Activated CD8-positive, alpha-beta memory T cell treated with anti-CD3 and anti-CD28 coated beads, Interleukin-2, amount 10 ng/mL, durations not matched to agents 7 days and 5 days (primary cell): ENCODE data around the gene AMHR2. TPM values are rescaled to one million over a fixed set of nuclear protein-coding genes. Genes with fewer than 3 reads are reported as not detected.
"Not testable (repeated sequence)": the region's sequence is repeated elsewhere in the genome, so short reads cannot be mapped to it uniquely, and the experiment has no call there.

Experiments used
- ATAC-seq: fragments of 150-1000 bp; cut with Tn5 transposase; one replicate; pipeline ENCODE4 v1.10.0; 2021; ENCODE audit warnings: moderate library complexity
- CTCF ChIA-PET: fragments of 350-600 bp; sonication (Branson Sonifier 250); formaldehyde crosslinking; loops from one replicate; lab custom pipeline; 2021; ENCODE audit warnings: antibody characterized with exemption; lab: Charles Lee
- DNase-seq: peaks from one replicate; pipeline ENCODE4 v3.0.0-alpha.2; 2020
- H3K27ac Mint-ChIP-seq: one replicate; pipeline ENCODE4 v1.8.0; 2021; ENCODE audit warnings: mild to moderate bottlenecking, mixed read lengths
- H3K27me3 Mint-ChIP-seq: one replicate; pipeline ENCODE4 v1.8.0; 2021; ENCODE audit warnings: mixed read lengths
- H3K36me3 Mint-ChIP-seq: one replicate; pipeline ENCODE4 v1.8.0; 2021; ENCODE audit warnings: mild to moderate bottlenecking, mixed read lengths
- H3K4me1 Mint-ChIP-seq: one replicate; pipeline ENCODE4 v1.8.0; 2021; ENCODE audit warnings: mixed read lengths
- H3K4me3 Mint-ChIP-seq: one replicate; pipeline ENCODE4 v1.8.0; 2021; ENCODE audit warnings: mild to moderate bottlenecking, moderate library complexity, mixed read lengths
- H3K9me3 Mint-ChIP-seq: one replicate; pipeline ENCODE4 v1.8.0; 2022; ENCODE audit warnings: low read depth, mixed read lengths
- total RNA-seq, 2 experiments: library from RNA; stranded (reverse); gene quantifications; one replicate each; pipeline ENCODE4 v1.2.3, GENCODE V29; 2021

The AMHR2 gene
- total RNA-seq, 2 experiments from 2014 or later = not detected

- DNase-seq (no peak), ATAC-seq (no peak)
- no peaks in the 10 kb centered on the region for H3K9me3 Mint-ChIP-seq
- H3K27ac Mint-ChIP-seq = no peak overlapping the region
- CTCF ChIA-PET = interaction anchor here (0.9 to 8.8 kb wide), 6 partner anchors 9 to 121 kb away, joined by 3 to 110 read pairs (median 4); partner anchors contain the start of genes ESPL1 and SP1
- H3K27me3 Mint-ChIP-seq = no peaks in the 10 kb centered on the region
- peaks cover 35% of the 10 kb centered on the region for H3K36me3 Mint-ChIP-seq
- H3K4me3 Mint-ChIP-seq = peak overlapping the region; percentile 9
- peaks cover 54% of the 10 kb centered on the region for H3K4me1 Mint-ChIP-seq
Measured at GRCh38 chr12:53388932-53389331, 34.7 kb upstream of the AMHR2 start.

DNA sequence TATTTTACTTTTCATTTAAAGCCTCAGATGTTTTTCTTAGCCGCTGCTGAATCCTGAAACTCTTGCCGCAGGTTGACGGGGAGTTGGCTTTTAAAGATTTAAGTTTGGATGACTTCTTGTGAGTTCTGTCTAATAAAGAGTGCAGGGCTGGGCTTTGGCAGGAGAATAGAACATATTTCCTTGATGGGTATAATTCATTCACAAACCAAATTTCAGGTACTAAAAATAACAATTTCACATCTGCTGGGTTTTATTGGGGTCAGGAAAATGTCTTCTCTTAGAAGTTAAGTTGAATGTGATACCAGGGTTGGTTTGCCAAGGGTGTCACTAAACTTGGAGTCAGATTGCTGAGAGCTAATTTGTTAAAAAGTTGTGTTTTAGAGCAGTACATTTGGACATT lies 34.0 kb upstream of the AMHR2 start:
- ATAC-seq = no peak
- no peak for DNase-seq
- Mint-ChIP-seq H3K4me3 (peak overlapping the region; percentile 4), H3K36me3 (peaks cover 31% of the 10 kb centered on the region), H3K4me1 (peaks cover 50% of the 10 kb centered on the region), H3K27ac (peak overlapping the region; percentile 29), H3K9me3 (no peaks in the 10 kb centered on the region), H3K27me3 (no peaks in the 10 kb centered on the region)
- CTCF ChIA-PET = interaction anchor here (0.8 to 1.1 kb wide), 2 partner anchors 36 to 45 kb away, joined by 3 to 5 read pairs; no protein-coding TSS in a partner anchor

DNA sequence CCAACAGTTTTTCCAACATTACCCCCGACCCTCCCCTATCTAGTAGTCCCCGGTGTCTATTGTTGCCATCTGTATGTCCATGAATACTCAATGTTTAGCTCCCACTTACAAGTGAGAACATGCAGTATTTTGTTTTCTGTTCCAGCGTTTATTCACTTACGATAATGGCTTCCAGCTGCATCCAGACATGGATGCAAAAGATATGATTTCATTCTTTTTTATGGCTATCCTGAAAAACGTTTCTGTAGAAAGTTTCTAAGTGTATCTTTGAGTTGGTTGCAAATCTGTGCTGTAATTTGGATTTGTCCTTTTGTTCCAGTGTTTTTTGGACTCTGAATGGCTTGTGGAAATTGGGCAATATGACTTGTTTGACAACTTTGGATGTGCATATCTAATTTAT lies 31.9 kb upstream of the AMHR2 start:
- Mint-ChIP-seq H3K4me3 (no peak overlapping the region), H3K36me3 (peaks cover 27% of the 10 kb centered on the region), H3K27ac (no peak overlapping the region), H3K9me3 (no peaks in the 10 kb centered on the region), H3K4me1 (peaks cover 41% of the 10 kb centered on the region), H3K27me3 (no peaks in the 10 kb centered on the region)
- DNase-seq (no peak), ATAC-seq (no peak)
- CTCF ChIA-PET = interaction anchor here (0.9 kb wide), 1 partner anchor 30 kb away, joined by 5 read pairs; no protein-coding TSS in a partner anchor

- no peaks in the 10 kb centered on the region for H3K9me3 Mint-ChIP-seq
- H3K27me3 Mint-ChIP-seq = no peaks in the 10 kb centered on the region
- no peak for DNase-seq
- peaks cover 6% of the 10 kb centered on the region for H3K4me1 Mint-ChIP-seq
- no peak overlapping the region for H3K4me3 Mint-ChIP-seq
- CTCF ChIA-PET = no interaction called here
- peaks cover 19% of the 10 kb centered on the region for H3K36me3 Mint-ChIP-seq
- no peak for ATAC-seq
- H3K27ac Mint-ChIP-seq = no peak overlapping the region
Measured at GRCh38 chr12:53399896-53400295, 23.8 kb upstream of the AMHR2 start.

DNA sequence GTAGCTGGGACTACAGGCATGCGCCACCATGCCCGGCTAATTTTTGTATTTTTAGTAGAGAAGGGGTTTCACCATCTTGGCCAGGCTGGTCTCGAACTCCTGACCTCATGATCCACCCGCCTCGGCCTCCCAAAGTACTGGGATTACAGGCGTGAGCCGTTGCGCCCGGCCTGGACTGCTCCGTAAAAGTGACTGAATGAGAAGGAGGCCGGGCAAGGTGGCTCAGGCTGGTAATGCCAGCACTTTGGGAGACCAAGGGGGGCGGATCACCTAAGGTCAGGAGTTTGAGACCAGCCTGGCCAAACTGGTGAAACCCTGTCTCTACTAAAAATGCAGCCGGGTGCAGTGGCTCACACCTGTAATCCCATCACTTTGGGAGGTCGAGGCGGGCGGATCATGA lies 21.3 kb upstream of the AMHR2 start:
- H3K4me3 Mint-ChIP-seq, ATAC-seq, DNase-seq, H3K4me1 Mint-ChIP-seq, H3K27me3 Mint-ChIP-seq, H3K9me3 Mint-ChIP-seq, H3K27ac Mint-ChIP-seq: not testable (repeated sequence)
- H3K36me3 Mint-ChIP-seq = peaks cover 25% of the 10 kb centered on the region
- CTCF ChIA-PET = interaction anchor here (1.6 to 4.2 kb wide), 3 partner anchors 19 to 50 kb away, joined by 4 to 15 read pairs (median 5); no protein-coding TSS in a partner anchor

- Mint-ChIP-seq H3K4me3 (no peak overlapping the region), H3K4me1 (peaks cover 2% of the 10 kb centered on the region), H3K36me3 (peaks cover 24% of the 10 kb centered on the region), H3K27ac (no peak overlapping the region), H3K9me3 (no peaks in the 10 kb centered on the region), H3K27me3 (no peaks in the 10 kb centered on the region)
- CTCF ChIA-PET = interaction anchor here (0.7 to 4.2 kb wide), 3 partner anchors 18 to 24 kb away, joined by 4 to 15 read pairs (median 4); no protein-coding TSS in a partner anchor
- DNase-seq = no peak
- ATAC-seq = no peak
Measured at GRCh38 chr12:53402871-53403270, 20.8 kb upstream of the AMHR2 start.

- Mint-ChIP-seq H3K4me3 (no peak overlapping the region), H3K4me1 (peaks cover 19% of the 10 kb centered on the region), H3K27ac (no peak overlapping the region), H3K36me3 (peaks cover 45% of the 10 kb centered on the region), H3K9me3 (no peaks in the 10 kb centered on the region), H3K27me3 (no peaks in the 10 kb centered on the region)
- ATAC-seq (no peak), DNase-seq (no peak)
- CTCF ChIA-PET = interaction anchor here (2.1 to 3.0 kb wide), 2 partner anchors 11 to 59 kb away, joined by 10 to 11 read pairs; no protein-coding TSS in a partner anchor
Measured at GRCh38 chr12:53410951-53411350, 12.7 kb upstream of the AMHR2 start.

DNA sequence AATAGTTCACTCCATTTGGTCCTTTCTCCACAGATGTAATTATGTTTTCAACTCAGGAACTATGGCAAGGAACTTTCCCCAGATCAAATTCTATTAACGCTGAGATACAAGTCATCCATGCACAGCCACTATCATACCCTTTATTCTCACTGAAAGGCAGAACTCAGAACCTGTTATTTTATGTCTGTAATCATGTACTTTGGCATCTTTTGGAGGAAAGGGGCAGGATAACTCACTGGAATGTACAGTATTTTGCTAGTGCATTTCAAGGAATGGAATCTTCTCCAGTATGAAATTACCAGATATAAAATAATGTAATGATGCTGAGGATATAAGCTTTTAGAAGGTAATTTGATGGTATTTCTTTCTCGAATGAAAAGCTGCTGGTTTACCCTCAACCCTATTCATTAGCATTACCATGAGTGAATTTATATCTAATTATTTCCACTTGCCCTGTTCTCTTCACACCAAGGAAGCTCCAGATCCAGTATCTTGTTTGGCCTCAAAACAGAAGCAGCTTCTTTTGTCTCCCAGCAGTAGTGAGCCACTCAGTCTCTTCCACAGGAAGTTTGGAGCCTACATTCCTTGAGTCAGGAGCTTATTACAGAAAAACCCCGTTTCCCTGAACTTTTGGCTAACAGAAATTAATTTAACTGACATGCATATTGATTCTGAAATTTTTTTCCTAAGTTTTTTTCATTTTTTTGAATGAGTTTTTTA lies 10.0 kb upstream of the AMHR2 start:
- CTCF ChIA-PET = interaction anchor here (1.3 to 2.2 kb wide), 6 partner anchors 12 to 95 kb away, joined by 3 to 11 read pairs (median 8); no protein-coding TSS in a partner anchor
- Mint-ChIP-seq H3K4me3 (peak overlapping the region; percentile 18), H3K27me3 (no peaks in the 10 kb centered on the region)

DNA sequence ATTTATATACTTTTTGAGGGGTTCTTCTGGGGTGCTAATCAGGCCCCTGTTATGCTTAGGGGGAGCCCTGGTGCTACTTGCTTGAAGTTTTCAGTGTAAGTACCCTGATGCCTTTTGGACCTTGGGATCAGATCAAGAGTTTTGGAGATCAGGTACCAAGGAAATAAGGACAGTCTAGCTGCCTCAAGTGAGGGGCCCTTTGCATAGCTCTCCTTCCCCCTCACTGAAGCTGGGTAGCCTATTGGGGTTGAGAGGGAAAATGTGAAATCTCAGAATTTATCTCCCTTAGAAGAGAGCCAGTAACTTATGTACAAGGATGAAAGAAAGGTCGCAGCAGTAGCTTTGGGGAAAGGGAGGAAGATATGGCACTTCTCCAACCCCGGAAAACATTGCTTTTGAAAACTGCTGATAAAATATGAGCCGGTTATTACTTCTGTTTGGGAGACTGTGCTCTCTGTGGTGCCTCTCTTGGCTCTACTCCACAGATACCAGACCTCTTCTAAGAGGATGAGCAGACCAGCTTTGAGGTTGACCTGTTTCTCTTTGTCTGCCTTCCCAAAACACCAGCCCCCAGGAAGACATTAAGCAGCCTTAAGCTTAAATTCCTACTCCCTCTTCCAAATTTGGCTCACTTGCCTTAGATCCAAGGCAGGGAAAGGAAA lies 8.8 kb upstream of the AMHR2 start:
- ATAC-seq = no peak
- H3K4me1 Mint-ChIP-seq = peaks cover 23% of the 10 kb centered on the region
- CTCF ChIA-PET = interaction anchor here (0.6 to 2.2 kb wide), 8 partner anchors 9 to 94 kb away, joined by 3 to 11 read pairs (median 4); no protein-coding TSS in a partner anchor
- no peak overlapping the region for H3K4me3 Mint-ChIP-seq
- no peak for DNase-seq
- H3K27me3 Mint-ChIP-seq = no peaks in the 10 kb centered on the region
- H3K36me3 Mint-ChIP-seq = peaks cover 31% of the 10 kb centered on the region
- H3K9me3 Mint-ChIP-seq = no peaks in the 10 kb centered on the region
- no peak overlapping the region for H3K27ac Mint-ChIP-seq

More for the DNA sequence above, 10.0 kb upstream of the AMHR2 start:
- H3K36me3 Mint-ChIP-seq = peaks cover 38% of the 10 kb centered on the region
- peak overlapping the region; percentile 65 for H3K27ac Mint-ChIP-seq
- H3K4me1 Mint-ChIP-seq = peaks cover 23% of the 10 kb centered on the region
- ATAC-seq = no peak
- H3K9me3 Mint-ChIP-seq = no peaks in the 10 kb centered on the region
- no peak for DNase-seq

GRCh38 chr12:53415752-53416389 lies 7.8 kb upstream of the AMHR2 start:
- H3K4me3 Mint-ChIP-seq, ATAC-seq, H3K27ac Mint-ChIP-seq, H3K27me3 Mint-ChIP-seq, DNase-seq, H3K9me3 Mint-ChIP-seq: not testable (repeated sequence)
- CTCF ChIA-PET = interaction anchor here (1.0 to 3.0 kb wide), 5 partner anchors 10 to 71 kb away, joined by 3 to 21 read pairs (median 8); no protein-coding TSS in a partner anchor
- Mint-ChIP-seq H3K4me1 (peaks cover 24% of the 10 kb centered on the region), H3K36me3 (peaks cover 25% of the 10 kb centered on the region)

- H3K4me3 Mint-ChIP-seq, H3K27ac Mint-ChIP-seq, ATAC-seq, DNase-seq, H3K9me3 Mint-ChIP-seq, H3K27me3 Mint-ChIP-seq: not testable (repeated sequence)
- CTCF ChIA-PET = interaction anchor here (1.0 to 3.0 kb wide), 11 partner anchors 9 to 351 kb away, joined by 3 to 21 read pairs (median 4); partner anchors contain the start of gene AAAS
- Mint-ChIP-seq H3K4me1 (peaks cover 22% of the 10 kb centered on the region), H3K36me3 (peaks cover 12% of the 10 kb centered on the region)
Measured at GRCh38 chr12:53417291-53417816, 6.3 kb upstream of the AMHR2 start.

GRCh38 chr12:53418221-53418620 lies 5.4 kb upstream of the AMHR2 start:
- Mint-ChIP-seq H3K4me3 (no peak overlapping the region), H3K27me3 (no peaks in the 10 kb centered on the region), H3K36me3 (peaks cover 5% of the 10 kb centered on the region), H3K27ac (no peak overlapping the region), H3K4me1 (peaks cover 15% of the 10 kb centered on the region), H3K9me3 (no peaks in the 10 kb centered on the region)
- CTCF ChIA-PET = interaction anchor here (1.0 to 3.0 kb wide), 8 partner anchors 8 to 352 kb away, joined by 3 to 21 read pairs (median 4); partner anchors contain the start of gene AAAS
- DNase-seq (no peak), ATAC-seq (no peak)
